ENCODE results near the gene IGF1R.

Gene IGF1R

GRCh38 chr15:98930576-98930975, 282.2 kb downstream of the IGF1R start:
- Histone ChIP-seq H3K4me3 (replicated peaks; ENCODE audit: insufficient read depth, low read length) (no peak overlapping the region), H3K27me3 (ENCODE audit: insufficient read depth, poor library complexity, severe bottlenecking) (no peaks in the 10 kb centered on the region), H3K27ac (replicated peaks) (no peak overlapping the region)
- no peak for DNase-seq (ENCODE audit: low read depth in 1 of 2, low spot score in 1 of 2)
- TF ChIP-seq GABPA (IDR thresholded peaks at IDR 0.05; ENCODE audit: low read depth), result no peak
- no peak for TF ChIP-seq REST (IDR thresholded peaks at IDR 0.05; ENCODE audit: insufficient replicate concordance, low read depth)
- no peak for TF ChIP-seq CTCF (IDR thresholded peaks at IDR 0.05; ENCODE audit: insufficient read depth, low read length)
- TF ChIP-seq SPI1 (IDR thresholded peaks at IDR 0.05; ENCODE audit: borderline replicate concordance, low read depth), result no peak
- TF ChIP-seq POLR2AphosphoS5 (IDR thresholded peaks at IDR 0.05; ENCODE audit: low read depth), result no peak

GRCh38 chr15:98931004-98931403, 282.7 kb downstream of the IGF1R start:
- DNase-seq (ENCODE audit: low read depth in 1 of 2, low spot score in 1 of 2), result no peak

GRCh38 chr15:98933406-98933805, 285.1 kb downstream of the IGF1R start:
- H3K27ac ChIP-seq (replicated peaks), result no peak overlapping the region
- no peak for TF ChIP-seq SPI1 (IDR thresholded peaks at IDR 0.05; ENCODE audit: borderline replicate concordance, low read depth)
- TF ChIP-seq REST (IDR thresholded peaks at IDR 0.05; ENCODE audit: insufficient replicate concordance, low read depth), result no peak
- no peak for TF ChIP-seq POLR2AphosphoS5 (IDR thresholded peaks at IDR 0.05; ENCODE audit: low read depth)
- TF ChIP-seq CTCF (IDR thresholded peaks at IDR 0.05; ENCODE audit: insufficient read depth, low read length), result no peak

More at GRCh38 chr15:98931004-98931403, 282.7 kb downstream of the IGF1R start:
- Histone ChIP-seq H3K4me3 (replicated peaks; ENCODE audit: insufficient read depth, low read length) (no peak overlapping the region), H3K27me3 (ENCODE audit: insufficient read depth, poor library complexity, severe bottlenecking) (no peaks in the 10 kb centered on the region), H3K27ac (replicated peaks) (no peak overlapping the region)
- TF ChIP-seq REST (IDR thresholded peaks at IDR 0.05; ENCODE audit: insufficient replicate concordance, low read depth) (no peak), POLR2AphosphoS5 (IDR thresholded peaks at IDR 0.05; ENCODE audit: low read depth) (no peak), CTCF (IDR thresholded peaks at IDR 0.05; ENCODE audit: insufficient read depth, low read length) (no peak), SPI1 (IDR thresholded peaks at IDR 0.05; ENCODE audit: borderline replicate concordance, low read depth) (no peak), GABPA (IDR thresholded peaks at IDR 0.05; ENCODE audit: low read depth) (no peak)

More at GRCh38 chr15:98933406-98933805, 285.1 kb downstream of the IGF1R start:
- no peaks in the 10 kb centered on the region for H3K27me3 ChIP-seq (ENCODE audit: insufficient read depth, poor library complexity, severe bottlenecking)
- no peak overlapping the region for H3K4me3 ChIP-seq (replicated peaks; ENCODE audit: insufficient read depth, low read length)
- DNase-seq (ENCODE audit: low read depth in 1 of 2, low spot score in 1 of 2), result no peak
